VCaP (cell line): Measurements from ENCODE around the gene AMPD1.

Experiments used
- H3K27ac ChIP-seq: fragments of 450-650 bp; 2 replicates; pipeline ENCODE4 v1.5.1; 2017
- TF ChIP-seq, protein P1 (sequence below): fragments of 450-650 bp; conservative IDR thresholded peaks from 2 replicates; pipeline ENCODE4 v1.5.1; 2017; ENCODE audit warnings: mild to moderate bottlenecking, moderate library complexity

AMPD1 gene

DNA sequence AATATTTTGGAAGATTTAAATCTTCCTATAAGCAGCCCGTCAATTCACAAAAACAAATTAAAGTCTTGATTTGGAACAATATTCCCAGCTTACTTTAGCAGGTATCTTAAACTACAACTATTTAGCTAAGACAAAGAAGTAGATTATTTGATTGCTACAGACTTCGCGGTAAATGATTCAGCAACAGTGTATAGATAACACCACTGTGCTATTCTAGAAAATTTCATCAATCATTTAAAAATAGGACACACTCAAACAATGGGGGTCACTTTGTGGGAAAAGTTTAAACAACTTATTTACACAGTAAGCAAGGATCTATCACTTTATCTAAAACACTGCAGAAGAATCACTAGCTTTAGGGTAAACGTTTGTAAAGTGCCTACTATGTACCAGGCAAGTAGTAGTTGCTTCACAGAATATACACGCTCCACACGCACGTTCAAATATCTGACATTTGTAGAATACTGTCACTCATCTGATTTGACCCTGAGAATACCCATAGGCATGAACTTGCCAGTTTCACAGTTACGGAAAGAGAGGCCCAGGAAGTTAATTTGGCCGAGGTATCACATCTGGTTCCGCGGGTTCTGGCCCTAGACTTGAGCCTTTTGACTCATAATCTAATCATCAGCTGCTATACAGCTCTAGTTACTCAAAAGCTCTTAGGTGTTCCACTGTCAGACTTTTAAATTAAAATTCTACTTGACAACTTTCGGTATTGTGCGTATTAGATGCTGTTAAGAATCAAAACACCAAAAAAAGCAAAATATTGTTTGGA lies 26.4 kb downstream of the AMPD1 start:
- H3K27ac ChIP-seq, result peak overlapping the region; percentile 36
- TF ChIP-seq, protein P1, sequence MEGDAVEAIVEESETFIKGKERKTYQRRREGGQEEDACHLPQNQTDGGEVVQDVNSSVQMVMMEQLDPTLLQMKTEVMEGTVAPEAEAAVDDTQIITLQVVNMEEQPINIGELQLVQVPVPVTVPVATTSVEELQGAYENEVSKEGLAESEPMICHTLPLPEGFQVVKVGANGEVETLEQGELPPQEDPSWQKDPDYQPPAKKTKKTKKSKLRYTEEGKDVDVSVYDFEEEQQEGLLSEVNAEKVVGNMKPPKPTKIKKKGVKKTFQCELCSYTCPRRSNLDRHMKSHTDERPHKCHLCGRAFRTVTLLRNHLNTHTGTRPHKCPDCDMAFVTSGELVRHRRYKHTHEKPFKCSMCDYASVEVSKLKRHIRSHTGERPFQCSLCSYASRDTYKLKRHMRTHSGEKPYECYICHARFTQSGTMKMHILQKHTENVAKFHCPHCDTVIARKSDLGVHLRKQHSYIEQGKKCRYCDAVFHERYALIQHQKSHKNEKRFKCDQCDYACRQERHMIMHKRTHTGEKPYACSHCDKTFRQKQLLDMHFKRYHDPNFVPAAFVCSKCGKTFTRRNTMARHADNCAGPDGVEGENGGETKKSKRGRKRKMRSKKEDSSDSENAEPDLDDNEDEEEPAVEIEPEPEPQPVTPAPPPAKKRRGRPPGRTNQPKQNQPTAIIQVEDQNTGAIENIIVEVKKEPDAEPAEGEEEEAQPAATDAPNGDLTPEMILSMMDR, result no peak

DNA sequence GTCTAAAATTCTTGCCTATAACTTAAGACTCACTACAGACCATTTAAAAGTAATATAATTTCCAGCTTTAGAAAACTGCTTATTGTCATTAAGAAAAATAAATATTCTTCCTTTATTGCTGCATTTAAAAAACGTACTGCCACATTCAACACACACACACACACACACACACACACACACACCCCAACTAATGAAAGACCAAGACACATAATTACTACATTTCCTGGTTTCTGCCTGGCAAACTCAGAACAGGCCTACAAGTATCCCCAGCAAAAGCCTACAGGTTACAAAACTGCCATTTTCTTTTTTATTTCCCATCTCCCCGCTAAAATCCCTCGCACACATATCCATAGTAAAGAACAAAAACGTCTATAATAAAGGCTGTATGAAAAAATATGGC lies 27.0 kb downstream of the AMPD1 start:
- no peak overlapping the region for H3K27ac ChIP-seq
- TF ChIP-seq, protein P1, result no peak

DNA sequence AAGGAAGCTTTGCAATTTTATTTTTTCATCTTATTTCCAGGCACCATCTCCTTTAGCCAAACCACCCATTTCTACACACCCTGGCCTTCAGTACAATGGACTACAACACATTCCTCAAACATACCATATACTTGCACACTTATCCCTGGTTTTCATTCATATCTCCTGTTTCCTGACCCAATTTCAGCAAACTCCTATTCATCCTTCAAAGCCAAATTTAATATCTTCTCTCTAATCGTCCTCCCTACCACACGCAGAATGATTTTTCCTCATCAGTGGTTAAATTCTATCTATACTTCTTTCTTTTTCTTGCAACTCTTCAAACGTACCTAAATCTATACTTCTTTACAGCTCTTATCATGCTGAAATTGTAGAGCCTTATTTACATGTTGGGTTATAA lies 28.4 kb downstream of the AMPD1 start:
- no peak overlapping the region for H3K27ac ChIP-seq
- TF ChIP-seq, protein P1, result no peak

DNA sequence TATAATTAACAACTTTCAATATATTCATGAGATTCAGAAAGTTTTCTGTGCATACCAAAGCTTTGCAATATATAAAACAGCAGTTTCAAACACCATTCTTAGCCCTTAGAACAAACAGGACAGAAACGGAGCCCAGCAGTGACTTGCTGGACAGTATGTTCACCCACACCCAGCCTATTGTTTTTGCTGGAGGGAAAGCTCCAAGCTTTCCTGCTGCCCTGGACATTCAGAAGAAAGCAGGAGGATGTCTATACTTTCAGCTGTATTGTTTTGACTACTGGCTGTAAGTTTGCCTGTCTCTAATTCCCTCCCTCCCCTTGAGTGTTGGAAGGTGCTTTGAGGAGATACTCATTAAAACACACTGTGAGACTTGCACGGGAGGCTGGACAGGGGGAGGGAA lies 35.1 kb downstream of the AMPD1 start:
- H3K27ac ChIP-seq, result no peak overlapping the region
- TF ChIP-seq, protein P1, result no peak

DNA sequence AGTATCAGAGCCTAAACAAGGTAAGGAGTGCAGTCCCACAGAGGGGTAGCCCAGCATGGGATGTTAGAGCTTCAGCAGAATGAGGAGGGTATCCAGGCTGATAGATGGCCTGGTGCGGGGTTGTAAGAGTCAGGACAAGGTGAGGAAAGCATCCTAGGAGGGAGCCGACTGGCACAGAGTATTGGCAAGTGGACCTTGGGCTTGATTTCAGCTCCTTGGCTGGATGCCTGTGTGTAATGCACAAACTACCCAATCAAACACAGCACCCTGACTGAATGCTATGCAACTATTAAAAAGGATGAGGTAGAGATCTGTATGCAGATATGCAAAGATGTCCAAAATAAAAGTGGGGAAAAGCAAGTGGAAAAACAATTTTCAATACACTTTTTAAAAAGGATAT lies 43.5 kb downstream of the AMPD1 start:
- H3K27ac ChIP-seq, result no peak overlapping the region
- TF ChIP-seq, protein P1, result no peak

DNA sequence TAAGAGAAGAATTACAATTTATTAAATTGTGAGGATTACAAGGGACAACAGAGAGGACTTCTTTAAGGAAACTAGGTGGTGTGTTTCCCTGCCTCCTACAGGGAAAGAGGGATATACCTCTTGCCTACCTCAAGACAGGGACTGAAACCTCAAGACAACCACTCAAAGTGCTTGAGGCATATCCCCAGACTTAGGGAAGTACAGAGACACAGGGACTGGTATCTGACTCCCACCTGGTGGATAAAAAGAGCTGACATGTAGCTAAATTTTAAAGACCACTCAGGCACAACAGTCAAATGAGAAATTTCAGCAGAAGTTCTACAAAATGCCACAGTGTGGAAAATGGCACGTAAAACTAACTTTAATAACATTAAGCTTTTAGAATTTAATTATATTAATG lies 46.8 kb downstream of the AMPD1 start:
- H3K27ac ChIP-seq, result no peak overlapping the region

DNA sequence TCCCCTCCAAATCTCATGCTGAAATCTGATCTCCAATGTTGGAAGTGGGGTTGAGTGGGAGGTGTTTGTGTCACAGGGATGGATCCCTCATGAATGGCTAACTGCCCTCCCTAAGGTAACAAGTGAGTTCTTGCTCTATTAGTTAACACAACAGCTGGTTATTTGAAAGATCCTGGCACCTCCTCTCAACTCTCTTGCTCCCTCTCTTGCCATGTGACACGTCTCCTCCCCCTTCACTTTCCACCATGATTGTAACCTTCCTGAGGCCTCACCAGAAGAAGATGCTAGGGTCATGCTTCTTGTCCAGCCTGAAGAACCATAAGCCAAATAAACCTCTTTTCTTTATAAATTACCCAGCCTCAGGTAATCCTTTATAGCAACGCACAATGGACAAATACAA lies 54.0 kb downstream of the AMPD1 start:
- TF ChIP-seq, protein P1, result no peak
- no peak overlapping the region for H3K27ac ChIP-seq

More for the DNA sequence above, 46.8 kb downstream of the AMPD1 start:
- TF ChIP-seq, protein P1, result no peak
